LoVo (cell line): Measurements from ENCODE around the gene PNMA6A.
"Not testable (repeated sequence)": the region's sequence is repeated elsewhere in the genome, so short reads cannot be mapped to it uniquely, and the experiment has no call there.

Source experiments
- DNase-seq: peaks from one replicate; pipeline ENCODE4 v3.0.0-alpha.2; 2016; ENCODE audit warnings: low spot score

Gene PNMA6A

DNA sequence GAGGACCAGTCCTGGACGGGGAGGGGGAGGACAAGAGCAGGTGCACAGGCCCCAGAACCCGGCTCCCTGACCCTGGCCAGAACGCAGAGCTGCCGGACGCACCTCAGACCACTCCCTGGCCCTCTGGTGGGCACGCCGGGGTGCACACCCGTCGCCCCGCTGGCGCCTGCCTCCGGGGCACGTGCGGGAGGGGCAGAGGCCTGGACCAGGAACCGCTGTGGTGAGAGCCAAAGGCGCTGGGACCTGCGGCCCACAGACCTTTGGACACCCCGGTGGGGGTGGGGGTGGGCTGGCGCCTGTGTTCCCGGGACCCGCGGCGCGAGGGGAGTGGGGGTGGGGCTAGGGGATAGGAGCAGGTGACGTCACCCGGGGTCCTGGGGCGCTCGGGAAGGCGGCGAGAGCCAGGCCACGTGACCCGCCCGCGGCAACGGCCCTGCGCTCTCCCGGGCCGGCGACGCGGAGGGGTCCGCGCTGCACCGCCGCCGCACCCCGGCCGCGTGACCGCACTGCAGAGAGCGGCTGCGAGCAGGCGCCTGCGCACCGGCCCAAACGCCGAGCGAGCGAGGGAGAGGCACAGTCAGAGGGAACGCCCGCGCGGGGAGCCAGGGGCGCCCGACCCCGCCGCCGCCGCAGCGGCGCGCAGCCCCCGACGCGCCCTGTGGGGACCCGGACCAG lies at the start of gene PNMA6A:
Gene PNMA6A (plus strand): TSS at position 546 of the 675 bp plus-strand sequence. CDS start 609 bp downstream, outside the sequence.
- not testable (repeated sequence) for DNase-seq

DNA sequence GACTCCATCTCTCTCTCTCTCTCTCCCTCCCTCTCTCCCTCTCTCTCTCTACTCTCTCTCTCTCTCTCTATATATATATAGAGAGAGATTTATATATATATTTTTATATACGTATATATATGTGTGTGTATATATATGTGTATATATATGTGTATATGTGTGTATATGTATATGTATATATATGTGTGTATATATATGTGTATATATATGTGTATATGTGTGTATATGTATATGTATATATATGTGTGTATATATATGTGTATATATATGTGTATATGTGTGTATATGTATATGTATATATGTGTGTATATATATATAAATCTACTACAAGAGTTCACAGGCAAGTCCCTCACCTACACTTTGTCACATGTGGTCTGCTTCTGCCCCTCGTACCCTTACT lies 45.8 kb upstream of the PNMA6A start:
- not testable (repeated sequence) for DNase-seq

DNA sequence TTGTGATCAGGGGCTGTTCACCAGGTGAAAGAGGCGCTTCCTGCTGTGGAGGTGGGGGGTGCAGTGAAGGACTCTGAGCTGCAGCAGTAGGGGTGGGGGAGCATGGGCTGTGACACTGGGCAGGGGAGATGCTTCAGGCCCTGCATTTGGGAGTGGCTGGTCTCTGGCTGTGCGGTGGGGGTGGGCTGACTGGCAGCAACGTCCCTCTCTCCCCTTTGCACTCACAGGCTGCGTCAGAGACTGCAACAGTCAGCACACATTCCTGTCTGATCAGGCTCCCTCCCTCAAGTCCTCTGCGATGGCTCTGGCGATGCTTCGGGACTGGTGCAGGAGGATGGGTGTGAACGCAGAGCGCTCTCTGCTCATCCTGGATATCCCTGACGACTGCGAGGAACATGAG lies 43.8 kb upstream of the PNMA6A start:
- DNase-seq = not testable (repeated sequence)

DNA sequence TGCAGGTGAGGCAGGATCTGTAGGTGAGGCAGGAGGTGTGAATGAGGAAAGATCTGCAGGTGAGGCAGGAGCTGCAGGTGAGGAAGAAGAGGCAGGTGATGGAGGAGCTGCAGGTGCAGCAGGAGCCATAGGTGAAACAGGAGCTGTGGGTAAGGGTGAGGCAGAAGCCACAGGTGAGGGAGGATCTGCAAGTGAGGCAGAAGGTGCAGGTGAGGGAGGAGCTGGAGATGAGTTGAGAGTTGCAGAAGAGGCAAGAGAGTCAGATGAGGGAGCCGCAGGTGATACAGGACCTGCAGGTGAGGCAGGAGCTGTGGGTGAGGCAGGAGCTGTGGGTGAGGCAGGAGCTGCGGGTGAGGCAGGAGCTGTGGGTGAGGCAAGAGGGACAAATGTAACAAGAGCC lies 43.1 kb upstream of the PNMA6A start:
- no peak for DNase-seq

DNA sequence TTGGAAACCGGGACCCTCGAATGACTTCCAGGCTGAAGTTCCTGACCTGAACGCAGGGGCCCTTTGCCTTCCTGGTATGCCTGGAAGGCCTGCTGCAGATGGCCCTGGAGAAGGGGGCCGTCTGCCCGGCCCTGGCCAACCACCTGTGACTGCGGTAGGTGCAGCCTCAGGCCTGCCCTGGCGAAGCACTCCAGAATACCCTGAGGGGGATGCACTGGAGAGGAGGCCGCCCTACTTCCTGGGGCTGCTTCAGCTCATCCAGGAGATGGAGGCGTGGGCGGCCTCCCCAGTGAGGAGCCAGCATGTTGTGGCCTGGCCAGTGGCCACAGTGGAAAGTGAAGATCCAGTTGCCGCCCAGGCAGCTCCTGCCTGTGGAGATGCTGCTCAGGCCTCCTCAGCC lies 42.4 kb upstream of the PNMA6A start:
- DNase-seq = no peak

DNA sequence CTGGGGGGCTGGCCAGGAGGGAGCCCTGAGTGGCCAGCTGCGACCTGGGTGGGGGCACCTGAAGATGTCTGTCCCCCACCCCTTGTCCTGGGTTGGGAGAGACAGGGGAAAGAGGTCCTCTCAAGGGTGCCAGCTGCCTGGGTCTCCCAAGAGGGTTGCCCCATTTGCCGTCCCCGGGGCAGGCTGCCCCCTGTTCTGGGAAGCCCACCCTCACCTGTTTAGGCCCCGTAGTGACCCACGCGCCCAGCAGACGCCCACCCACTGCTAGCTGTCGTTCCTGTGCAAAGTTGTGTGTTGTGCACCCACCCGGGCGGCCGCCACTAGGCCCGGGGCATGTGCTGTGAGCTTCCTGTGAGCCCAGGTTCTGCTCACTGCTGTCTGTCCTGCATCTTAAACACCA lies 41.5 kb upstream of the PNMA6A start:
- DNase-seq = no peak

DNA sequence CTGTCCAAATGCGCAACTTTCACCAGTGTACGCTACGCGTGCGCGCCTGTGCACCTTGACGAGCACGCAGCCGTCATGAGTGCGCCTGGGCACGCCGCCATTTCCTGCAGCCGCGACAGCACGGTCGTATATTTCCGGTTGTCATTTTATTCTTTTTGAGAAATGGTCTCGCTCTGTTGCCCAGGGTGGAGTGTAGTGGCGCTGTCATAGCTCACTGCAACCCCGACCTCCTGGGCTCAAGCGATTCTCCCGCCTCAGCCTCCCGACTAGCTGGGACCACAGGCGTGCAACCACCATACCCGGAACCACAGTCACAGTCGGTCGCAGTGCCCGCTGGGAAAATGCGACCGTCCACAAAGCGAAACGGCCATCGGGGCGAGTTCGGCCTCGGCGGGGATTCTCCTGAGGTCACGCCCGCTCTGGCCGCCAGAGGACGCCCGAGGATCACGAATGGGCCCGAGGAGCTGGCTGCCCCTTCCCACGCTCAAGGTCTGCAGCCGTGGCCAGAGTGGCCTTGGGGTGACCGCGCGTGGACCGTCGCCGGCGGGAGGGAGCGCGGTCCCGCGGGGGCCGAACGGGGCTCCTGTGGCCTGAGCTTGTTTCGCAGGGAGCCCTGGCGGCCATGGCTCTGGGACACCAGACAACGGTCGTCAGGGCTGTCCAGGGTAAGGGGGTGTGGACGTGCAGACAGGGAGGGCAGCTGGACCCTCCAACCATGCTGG lies 39.7 kb upstream of the PNMA6A start:
- DNase-seq = peak; percentile 8

DNA sequence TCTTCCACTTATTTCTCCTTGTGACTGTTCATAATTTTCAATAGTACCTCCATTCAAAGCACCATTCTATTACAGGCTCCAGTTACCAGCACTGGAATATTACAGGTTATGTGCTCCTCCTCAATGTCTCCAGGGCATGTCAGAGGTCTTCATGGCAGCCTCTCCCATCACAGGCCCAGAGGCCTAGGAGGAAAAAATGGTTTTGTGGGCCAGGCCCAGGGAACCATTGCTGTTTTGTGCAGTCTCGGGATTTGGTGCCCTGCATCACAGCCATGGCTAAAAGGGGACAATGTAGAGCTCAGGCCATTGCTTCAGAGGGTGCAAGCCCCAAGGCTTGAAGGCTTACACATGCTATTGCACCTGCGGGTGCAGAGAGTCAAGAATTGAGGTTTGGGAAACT lies 23.2 kb upstream of the PNMA6A start:
- no peak for DNase-seq

DNA sequence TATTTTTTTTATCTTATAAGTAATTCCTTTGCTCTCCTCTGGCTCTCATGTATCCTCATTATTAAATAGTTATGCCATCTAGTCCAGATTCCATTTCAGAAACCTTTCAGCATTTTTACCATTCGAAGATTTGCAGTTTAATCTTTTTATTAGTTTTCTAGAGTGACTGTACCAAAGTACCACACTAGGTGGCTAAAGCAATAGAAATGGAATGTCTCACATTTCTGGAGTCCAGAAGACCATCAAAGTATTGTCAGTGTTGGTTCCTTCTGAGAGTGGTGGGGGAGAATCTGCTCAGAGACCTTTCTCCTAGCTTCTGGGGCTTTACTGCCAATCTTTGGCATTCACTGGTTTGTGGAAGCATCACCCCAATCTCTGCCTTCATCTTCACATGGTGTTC lies 19.7 kb upstream of the PNMA6A start:
- no peak for DNase-seq

DNA sequence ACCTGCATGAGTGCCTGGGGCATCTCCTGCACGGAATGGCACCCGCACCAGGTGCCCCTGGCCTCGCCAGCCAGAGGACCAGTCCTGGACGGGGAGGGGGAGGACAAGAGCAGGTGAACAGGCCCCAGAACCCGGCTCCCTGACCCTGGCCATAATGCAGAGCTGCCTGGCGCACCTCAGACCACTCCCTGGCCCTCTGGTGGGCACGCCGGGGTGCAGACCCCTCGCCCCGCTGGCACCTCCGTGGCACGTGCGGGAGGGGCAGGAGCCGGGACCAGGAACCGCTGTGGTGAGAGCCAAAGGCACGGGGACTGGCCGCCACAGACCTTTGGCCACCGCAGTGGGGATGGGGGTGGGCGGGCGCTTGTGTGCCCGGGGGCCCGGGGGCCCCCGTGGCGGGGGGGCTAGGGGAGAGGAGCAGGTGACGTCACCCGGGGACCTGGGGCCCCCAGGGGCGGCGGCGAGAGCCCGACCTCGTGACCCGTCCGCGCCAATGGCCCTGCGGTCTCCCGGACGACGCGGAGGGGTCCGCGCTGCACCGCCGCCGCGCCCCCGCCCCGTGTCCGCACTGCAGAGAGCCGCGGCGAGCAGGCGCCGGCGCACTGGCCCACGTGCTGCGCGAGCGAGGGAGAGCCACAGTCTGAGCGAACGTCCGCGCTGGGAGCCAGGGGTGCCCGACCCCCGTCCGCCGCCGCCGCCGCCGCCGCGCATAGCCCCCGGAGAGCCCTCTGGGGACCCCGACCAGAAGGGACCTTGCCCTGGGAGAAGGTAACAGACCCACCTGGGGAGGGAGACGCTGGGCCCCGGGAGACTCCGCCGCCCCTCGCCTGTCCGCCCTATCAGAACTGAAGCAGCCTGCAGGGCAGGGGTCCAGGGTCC lies 16.1 kb upstream of the PNMA6A start, which contains the start of gene PNMA3:
Gene PNMA3 (plus strand): TSS at position 600 of the 879 bp plus-strand sequence. CDS start 586 bp downstream, outside the sequence.
- DNase-seq = no peak

DNA sequence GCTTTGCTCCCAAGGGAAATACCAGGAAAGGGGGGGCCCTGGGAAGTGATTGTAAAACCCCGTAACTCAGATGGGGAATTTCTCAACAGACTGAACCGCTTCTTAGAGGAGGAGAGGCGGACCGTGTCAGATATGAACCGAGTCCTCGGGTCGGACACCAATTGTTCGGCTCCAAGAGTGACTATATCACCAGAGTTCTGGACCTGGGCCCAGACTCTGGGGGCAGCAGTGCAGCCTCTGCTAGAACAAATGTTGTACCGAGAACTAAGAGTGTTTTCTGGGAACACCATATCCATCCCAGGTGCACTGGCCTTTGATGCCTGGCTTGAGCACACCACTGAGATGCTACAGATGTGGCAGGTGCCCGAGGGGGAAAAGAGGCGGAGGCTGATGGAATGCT lies 15.0 kb upstream of the PNMA6A start:
- DNase-seq = no peak

DNA sequence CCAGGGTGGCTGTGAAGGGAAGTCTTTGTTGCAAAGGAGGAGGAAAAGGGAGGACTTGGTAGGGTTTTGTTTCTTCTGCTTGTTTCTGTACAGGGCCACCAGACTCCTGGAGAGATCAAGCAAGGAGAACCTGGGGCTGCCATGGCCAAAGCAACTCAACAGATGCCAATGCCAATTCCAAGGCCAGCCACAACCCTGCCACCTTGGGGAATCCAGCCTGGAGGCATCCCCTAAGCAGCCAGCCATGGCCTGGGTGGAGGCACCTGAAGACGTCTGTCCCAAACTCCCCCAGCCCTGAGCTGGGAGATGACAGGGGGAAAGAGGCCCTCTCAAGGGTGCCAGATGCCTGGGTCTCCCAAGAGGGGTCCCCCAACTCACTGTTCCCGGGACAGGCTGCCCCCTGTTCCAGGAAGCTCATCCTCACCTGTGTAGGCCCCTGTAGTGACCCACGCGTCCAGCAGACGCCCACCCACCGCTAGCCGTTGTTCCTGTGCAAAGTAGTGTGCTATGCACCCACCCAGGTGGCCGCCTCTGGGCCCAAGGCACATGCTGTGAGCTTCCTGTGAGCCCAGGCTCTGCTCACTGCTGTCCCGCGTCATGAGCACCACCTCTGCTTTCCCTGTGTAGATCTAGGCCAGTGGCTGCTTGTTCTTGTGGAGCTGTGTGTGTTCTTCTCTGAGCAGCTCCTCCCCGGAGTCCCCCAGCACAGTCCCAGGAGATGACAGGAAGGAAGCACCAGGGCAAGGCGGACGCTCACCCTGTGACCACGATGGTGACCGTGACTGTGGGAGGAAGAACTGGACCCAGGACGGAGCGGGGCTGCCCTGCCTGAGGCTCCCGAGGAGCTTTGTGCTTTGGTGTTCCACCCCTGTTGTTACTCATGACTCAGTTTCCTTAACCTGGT lies 12.8 kb upstream of the PNMA6A start:
- DNase-seq = no peak

DNA sequence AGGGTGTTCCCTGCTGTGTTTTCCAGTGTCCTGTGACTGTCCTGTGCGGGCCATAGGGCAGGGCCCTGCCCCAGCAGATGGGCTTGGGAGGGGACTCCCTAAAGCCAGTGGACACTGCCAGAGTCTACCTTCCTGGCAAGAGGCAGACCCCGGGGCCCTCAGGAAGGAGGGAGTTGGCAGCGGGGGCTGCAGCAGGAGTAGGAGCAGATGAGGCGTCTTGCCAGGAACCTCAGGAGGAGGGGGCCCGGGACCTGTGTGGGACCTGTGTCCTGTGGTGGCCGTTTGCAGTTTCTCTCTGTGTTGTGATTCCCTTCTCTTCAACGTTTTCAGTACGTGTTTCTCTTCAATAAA lies 12.2 kb upstream of the PNMA6A start:
- no peak for DNase-seq

DNA sequence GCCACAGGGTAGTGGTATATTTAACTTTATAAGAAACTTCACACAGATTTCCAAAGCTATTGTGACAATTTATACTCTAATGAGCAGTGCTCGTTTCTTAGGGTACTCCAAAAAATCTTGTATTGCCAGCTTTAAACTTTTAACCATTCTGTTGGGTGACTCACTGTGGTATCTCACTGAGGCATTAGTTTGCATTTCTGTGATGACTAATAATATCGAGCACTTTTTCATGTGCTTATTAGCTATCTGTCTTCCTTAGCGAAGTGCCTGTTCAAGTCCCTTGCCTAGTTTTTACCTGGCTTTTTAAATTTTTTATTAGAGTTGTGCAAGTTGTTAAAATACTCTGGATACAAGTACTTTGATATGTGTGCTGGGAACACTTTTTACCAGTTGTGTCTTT lies 10.5 kb upstream of the PNMA6A start:
- no peak for DNase-seq

DNA sequence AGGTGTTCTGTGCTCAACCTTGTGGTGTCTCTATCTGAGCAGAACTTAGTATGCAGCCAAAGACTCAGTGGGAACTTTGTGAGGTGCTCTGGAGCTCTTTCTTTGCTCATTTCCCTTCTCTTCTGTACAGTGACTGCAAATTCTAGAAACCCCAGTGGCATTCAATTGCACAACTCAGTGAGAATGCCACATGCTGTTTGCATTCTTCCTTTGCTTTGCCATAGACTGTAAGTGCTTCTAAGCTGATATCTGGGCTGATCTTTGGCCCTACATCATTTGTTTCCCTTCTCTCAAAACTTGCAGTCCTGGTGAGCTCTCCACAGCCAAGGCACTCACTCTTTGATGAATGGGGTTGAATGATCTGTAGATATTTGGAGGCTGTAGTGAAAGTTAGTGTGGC lies 8.9 kb upstream of the PNMA6A start:
- DNase-seq = no peak

DNA sequence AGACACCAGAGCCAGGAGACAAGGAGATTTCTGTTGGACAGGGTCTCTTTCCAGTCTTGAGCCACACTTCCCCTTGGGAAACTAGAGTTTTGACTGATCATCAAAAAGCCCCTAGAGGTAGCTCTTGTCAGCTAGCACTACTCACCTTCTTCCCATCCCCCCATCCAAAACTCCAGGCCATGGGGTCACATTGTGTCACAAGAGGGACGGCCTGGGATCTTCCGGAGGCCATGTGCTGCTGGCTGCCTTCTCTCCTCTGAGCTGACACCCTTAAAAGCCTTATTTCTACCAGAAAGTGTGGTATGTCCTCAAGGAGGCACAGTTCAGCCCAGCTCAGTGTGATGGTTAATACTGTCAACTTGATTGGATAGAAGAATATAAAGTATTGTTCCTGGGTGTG lies 8.2 kb upstream of the PNMA6A start:
- DNase-seq = no peak

DNA sequence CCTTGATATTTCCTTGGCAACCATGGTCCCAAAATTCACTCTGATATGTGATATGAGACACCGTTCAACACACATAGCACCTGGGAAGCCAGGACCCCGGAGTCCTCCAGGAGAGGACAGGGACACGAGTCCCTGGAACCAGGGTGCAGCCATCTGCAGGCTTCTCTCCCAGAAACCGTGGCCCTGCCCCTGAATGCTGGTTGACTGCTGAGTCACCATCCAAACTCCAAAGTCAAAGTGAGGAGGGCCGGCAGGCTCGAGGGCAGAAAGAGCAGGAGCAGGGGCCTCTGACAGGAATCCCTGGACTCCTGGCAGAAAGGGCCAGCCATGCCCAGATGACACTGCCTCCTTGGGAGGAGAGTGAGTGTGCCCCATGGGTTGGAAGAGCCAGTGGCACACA lies 6.9 kb upstream of the PNMA6A start:
- DNase-seq = no peak

DNA sequence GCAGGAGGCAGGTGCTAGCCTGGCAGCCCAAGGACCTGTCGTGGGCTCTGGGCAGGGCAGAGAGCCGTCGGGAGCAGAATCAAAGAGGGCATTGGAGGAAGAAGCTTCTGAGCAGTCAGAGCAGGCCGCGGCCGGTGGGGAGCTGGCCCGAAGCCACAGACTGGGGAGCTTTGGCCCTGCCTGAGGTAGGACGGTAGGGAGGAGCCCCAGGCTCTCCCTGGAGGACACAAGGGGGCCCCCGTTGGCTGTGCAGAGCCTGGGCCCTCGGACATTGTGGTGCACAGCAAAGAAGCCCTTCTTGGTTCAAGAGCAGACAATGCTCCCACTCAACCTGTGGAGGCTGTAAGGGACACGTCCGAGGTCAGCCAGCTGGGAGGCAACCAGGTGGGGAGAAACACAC lies 5.9 kb upstream of the PNMA6A start:
- DNase-seq = not testable (repeated sequence)

DNA sequence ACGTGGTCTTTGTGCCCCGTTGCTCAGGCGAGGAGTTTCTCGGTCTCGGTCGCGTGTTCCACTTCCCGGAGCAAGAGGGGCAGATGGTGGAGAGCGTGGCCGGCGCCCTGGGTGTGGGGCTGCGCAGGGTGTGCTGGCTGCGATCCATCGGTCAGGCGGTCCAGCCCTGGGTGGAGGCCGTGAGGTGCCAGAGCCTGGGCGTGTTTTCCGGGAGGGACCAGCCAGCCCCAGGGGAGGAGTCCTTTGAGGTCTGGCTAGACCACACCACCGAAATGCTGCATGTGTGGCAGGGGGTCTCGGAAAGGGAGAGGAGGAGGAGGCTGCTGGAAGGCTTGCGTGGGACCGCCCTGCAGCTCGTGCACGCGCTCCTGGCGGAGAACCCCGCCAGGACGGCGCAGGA lies 1.1 kb downstream of the PNMA6A start:
- DNase-seq = not testable (repeated sequence)

DNA sequence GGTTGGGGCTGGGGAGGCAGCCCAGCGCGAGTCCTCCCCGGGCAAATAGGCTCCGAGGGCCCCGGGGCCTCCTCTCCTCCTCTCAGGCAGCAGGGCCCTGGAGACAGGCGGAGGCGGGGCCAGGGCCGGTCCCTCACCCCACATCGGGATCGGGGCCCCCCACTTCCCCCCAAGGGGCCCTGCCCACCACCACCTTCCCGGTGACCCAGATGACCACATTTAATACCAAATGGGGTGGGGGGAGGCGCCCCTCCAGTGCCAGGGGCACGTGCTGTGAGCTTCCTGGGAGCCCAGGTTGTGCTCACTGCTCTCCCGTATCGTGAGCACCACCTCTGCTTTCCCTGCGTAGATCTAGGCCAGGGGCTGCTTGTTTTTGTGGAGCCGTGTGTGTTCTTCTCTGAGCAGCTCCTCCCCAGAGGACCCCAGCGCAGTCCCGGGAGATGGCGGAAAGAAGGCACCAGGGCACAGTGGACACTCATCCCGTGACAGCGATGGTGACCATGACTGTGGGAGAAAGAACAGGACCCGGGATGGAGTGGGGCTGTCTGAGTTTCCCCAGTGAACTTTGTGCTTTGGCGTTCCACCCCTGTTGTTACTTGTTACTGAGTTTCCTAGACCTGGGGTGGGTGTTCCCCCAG lies 2.1 kb downstream of the PNMA6A start:
- no peak for DNase-seq

DNA sequence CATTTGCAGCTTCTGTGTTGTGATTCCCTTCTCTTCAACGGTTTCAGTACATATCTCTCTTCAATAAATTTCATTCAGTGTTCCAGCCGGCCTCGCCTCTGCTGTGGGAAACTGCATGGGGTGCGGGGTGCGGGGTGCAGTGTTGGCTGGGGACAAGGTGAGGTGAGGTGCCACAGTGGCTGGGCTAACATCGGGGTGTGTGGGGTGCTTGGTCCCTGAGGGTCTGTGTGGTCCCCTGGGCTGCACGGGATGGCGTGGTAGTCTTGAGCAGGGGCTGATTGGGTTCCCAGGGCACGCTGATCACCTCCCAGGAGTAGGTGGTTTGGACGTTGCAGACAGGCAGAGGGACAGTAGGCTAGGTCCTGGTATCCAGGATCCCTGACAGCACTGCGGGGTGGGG lies 2.7 kb downstream of the PNMA6A start:
- no peak for DNase-seq
